Fibroblast of the aortic adventitia (primary cell): Measurements from ENCODE around the gene CCT6B. TPM values are rescaled to one million over a fixed set of nuclear protein-coding genes. Genes with fewer than 3 reads are reported as not detected.

Experiments used
- DNase-seq: peaks from one replicate; pipeline ENCODE4 v3.0.0-alpha.2; 2010; ENCODE audit warnings: low read depth
- H3K4me3 ChIP-seq: 2 replicates; pipeline ENCODE4 v1.5.1; 2011; ENCODE audit warnings: low read depth, mild to moderate bottlenecking, control low read depth, low read length, moderate library complexity
- total RNA-seq: library from RNA; depleted of rRNA; stranded (reverse); fragments of >200 nt; gene quantifications from 2 replicates; pipeline ENCODE4 v1.2.3, GENCODE V29; 2012; ENCODE audit warnings: low replicate concordance
- TF ChIP-seq, protein P1 (sequence below): IDR thresholded peaks from 2 replicates; pipeline ENCODE4 v1.5.1; 2011; ENCODE audit warnings: mild to moderate bottlenecking, low read length, control low read depth, inconsistent platforms; ENCODE audit not compliant: insufficient read depth

The CCT6B gene
- total RNA-seq, 1 donor: 3.2 TPM

GRCh38 chr17:34980681-34981537 lies 19.6 kb upstream of the CCT6B start:
- H3K4me3 ChIP-seq: peak overlapping the region; percentile 76
- TF ChIP-seq, protein P1, sequence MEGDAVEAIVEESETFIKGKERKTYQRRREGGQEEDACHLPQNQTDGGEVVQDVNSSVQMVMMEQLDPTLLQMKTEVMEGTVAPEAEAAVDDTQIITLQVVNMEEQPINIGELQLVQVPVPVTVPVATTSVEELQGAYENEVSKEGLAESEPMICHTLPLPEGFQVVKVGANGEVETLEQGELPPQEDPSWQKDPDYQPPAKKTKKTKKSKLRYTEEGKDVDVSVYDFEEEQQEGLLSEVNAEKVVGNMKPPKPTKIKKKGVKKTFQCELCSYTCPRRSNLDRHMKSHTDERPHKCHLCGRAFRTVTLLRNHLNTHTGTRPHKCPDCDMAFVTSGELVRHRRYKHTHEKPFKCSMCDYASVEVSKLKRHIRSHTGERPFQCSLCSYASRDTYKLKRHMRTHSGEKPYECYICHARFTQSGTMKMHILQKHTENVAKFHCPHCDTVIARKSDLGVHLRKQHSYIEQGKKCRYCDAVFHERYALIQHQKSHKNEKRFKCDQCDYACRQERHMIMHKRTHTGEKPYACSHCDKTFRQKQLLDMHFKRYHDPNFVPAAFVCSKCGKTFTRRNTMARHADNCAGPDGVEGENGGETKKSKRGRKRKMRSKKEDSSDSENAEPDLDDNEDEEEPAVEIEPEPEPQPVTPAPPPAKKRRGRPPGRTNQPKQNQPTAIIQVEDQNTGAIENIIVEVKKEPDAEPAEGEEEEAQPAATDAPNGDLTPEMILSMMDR: peak; percentile 55
- peak; percentile 83 for DNase-seq

- peak; percentile 91 for DNase-seq
- H3K4me3 ChIP-seq: peak within 1 kb of the TSS; percentile 76
- TF ChIP-seq, protein P1: no peak
Observed at GRCh38 chr17:34980353-34980680, 19.1 kb upstream of the CCT6B start, which contains the start of gene LIG3. Gene LIG3, plus strand, starts transcription at chr17:34980512. Its CDS starts 2,494 bp downstream, at chr17:34983006.

DNA sequence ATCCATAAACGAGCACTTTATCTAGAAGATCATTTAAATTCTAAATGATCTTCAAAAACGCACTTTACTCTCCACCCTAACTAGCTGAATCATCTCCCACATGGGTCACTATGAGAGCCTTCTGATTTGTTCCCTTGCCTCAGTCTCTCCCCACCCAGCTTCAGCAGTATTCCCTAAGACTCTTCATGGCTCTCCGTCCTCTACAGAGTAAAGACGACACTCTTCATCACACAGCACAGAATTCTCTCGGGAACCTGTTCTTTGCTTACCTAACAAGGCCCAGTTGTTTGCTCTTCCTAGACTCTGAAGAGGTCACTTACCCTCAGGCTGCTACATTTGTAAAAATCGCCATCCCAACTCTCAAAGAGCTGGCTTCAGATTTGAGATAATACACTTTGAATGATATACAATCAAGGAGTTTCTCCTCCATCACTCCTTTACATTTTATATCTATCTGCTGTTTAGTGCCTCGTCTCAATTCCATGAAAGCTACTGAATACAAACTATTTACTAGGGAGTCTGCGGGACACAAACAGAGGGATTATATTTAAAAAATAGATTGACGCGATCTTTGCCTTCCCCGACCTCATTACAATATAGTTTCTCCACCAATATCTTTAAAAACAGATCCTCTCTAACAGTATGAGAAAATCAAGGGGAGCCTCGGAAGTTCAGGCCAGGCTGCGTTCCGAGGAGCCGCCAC lies 18.5 kb upstream of the CCT6B start:
- H3K4me3 ChIP-seq: peak overlapping the region; percentile 76
- TF ChIP-seq, protein P1: no peak
- DNase-seq: peak; percentile 22

- no peak overlapping the region for H3K4me3 ChIP-seq
- no peak for DNase-seq
- TF ChIP-seq, protein P1: no peak
Observed at GRCh38 chr17:34979153-34979552, 17.9 kb upstream of the CCT6B start.

GRCh38 chr17:34974794-34975785 lies 13.8 kb upstream of the CCT6B start:
- TF ChIP-seq, protein P1: no peak
- H3K4me3 ChIP-seq: no peak overlapping the region
- no peak for DNase-seq

GRCh38 chr17:34974179-34974578 lies 12.9 kb upstream of the CCT6B start:
- TF ChIP-seq, protein P1: no peak
- H3K4me3 ChIP-seq: no peak overlapping the region
- DNase-seq: no peak
